Measurements from ENCODE around the gene PCNX2.
"Not testable (repeated sequence)": the region's sequence is repeated elsewhere in the genome, so short reads cannot be mapped to it uniquely, and the experiment has no call there.

DNA sequence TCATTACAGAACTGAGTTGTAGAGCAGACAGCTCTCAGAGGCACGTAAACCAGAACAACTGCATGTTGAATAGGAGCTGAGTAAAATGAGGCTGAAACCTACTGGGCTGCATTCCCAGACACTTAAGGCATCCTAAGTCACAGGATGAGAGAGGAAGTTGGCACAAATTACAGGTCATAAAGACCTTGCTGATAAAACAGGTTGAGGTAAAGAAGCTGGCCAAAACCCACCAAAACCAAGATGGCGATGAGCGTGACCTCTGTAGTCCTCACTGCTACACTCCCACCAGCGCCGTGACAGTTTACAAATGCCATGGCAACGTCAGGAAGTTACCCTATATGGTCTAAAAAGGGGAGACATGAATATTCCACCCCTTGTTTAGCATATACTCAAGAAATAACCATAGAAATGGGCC, 187.8 kb downstream of the PCNX2 start:
- TF ChIP-seq, protein P1, sequence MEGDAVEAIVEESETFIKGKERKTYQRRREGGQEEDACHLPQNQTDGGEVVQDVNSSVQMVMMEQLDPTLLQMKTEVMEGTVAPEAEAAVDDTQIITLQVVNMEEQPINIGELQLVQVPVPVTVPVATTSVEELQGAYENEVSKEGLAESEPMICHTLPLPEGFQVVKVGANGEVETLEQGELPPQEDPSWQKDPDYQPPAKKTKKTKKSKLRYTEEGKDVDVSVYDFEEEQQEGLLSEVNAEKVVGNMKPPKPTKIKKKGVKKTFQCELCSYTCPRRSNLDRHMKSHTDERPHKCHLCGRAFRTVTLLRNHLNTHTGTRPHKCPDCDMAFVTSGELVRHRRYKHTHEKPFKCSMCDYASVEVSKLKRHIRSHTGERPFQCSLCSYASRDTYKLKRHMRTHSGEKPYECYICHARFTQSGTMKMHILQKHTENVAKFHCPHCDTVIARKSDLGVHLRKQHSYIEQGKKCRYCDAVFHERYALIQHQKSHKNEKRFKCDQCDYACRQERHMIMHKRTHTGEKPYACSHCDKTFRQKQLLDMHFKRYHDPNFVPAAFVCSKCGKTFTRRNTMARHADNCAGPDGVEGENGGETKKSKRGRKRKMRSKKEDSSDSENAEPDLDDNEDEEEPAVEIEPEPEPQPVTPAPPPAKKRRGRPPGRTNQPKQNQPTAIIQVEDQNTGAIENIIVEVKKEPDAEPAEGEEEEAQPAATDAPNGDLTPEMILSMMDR (IDR thresholded peaks at IDR 0.05): not testable (repeated sequence)
- not testable (repeated sequence) for TF ChIP-seq POLR2A (IDR thresholded peaks at IDR 0.05)

Measured in testis (tissue), 2 donors.